Activated T-cell treated with anti-CD3 and anti-CD28 coated beads, Interleukin-2, amount 50 U/mL, for 48 hours (primary cell): ENCODE data around the gene PHETA1.

Experiments used
- DNase-seq, 2 experiments: peaks; one replicate each; pipeline ENCODE4 v3.0.0-alpha.2; 2020

The PHETA1 gene, protein sequence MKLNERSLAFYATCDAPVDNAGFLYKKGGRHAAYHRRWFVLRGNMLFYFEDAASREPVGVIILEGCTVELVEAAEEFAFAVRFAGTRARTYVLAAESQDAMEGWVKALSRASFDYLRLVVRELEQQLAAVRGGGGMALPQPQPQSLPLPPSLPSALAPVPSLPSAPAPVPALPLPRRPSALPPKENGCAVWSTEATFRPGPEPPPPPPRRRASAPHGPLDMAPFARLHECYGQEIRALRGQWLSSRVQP

GRCh38 chr12:111368788-111369495, at the start of gene PHETA1:
TSS of gene PHETA1 (minus strand) at chr12:111369095. CDS start at chr12:111363427, 5,668 bp downstream.
- peak; percentile 87 to 89 for DNase-seq

DNA sequence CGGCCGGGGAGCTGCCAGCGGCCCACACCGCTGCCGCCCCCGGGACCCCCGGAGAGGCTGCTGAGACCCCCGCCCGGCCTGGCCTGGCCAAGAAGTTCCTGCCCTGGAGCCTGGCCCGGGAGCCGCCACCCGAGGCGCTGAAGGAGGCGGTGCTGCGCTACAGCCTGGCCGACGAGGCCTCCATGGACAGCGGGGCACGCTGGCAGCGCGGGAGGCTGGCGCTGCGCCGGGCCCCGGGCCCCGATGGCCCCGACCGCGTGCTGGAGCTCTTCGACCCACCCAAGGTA, 49.6 kb upstream of the PHETA1 start:
- DNase-seq, result no peak

- no peak for DNase-seq
Measured at GRCh38 chr12:111417784-111418593, 49.1 kb upstream of the PHETA1 start.

- DNase-seq, result no peak
Measured at GRCh38 chr12:111417290-111417689, 48.4 kb upstream of the PHETA1 start.

- no peak for DNase-seq
Measured at GRCh38 chr12:111414711-111415252, 45.9 kb upstream of the PHETA1 start.

GRCh38 chr12:111413442-111414086, 44.7 kb upstream of the PHETA1 start:
- DNase-seq, result no peak

- no peak for DNase-seq
Measured at GRCh38 chr12:111412830-111413441, 44.0 kb upstream of the PHETA1 start.

GRCh38 chr12:111412007-111412829, 43.3 kb upstream of the PHETA1 start:
- DNase-seq, result no peak

GRCh38 chr12:111411185-111411764, 42.4 kb upstream of the PHETA1 start:
- DNase-seq, result no peak

DNA sequence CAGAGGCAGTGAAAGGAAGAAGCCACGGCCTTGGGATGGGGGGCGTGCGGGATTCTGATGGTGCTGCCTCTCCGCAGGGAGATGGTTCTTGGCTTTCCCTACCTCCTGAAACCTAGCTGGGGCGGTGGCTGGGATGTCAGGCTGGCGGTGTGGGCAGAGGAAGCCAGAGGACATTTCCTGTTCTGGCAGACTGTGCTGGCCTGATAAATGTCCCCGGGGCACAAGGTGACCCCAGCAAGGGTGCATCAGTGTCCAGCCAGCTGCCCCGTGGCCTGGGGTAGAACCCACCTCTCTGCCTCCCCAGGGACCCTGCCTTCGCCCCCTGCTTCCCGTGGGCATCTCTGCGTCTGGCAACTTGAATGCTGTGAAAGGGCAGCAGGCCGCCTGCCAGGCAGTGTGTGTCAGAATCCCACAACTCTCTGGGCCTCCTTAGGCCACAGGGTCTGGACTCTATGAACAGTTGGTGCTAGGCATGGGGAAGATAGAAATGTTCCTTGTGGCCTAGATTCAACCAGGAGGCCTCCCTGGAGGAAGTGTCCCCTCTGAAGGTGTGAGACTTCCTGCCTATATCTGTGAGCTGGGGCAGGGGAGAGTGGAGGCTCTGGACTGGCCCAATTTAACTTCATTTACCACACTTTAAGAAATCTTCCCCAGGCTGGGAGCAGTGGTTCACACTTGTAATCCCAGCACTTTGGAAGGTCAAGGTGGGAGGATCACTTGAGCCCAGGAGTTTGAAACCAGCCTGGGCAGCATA, 41.7 kb upstream of the PHETA1 start:
- no peak for DNase-seq

DNA sequence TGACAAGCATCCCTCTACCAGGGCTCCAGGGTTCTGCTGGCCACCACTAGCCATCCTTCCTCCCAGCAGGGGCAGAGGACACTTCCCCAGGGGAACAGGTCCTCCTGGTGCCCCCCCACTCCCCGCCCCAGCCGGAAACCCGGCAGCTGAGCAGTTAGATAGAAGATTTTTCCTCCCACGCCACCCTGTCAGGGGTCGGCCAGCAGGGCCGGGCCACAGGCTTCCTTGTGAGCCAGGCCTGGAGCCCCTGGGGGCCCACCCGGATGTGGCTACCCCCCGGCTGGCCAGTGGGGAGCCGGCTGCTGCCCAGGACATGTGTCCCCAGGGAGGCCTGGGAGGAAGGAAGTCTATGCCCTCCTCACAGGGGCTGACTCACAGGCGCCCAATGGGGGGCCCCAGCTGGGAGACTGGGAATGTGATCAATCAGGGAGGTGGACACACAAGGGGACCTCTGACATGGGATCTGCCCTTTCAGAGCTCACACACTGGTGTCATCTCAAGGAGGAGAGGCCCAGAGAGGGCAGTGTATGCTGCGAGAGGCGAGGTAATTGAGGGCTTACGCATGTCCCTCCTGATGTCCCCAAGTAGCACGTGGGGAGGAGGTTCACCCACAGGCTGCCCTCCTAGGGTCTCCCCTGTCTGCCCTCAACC, 41.0 kb upstream of the PHETA1 start:
- no peak for DNase-seq

GRCh38 chr12:111409403-111409779, 40.5 kb upstream of the PHETA1 start:
- no peak for DNase-seq

- DNase-seq, result no peak
Measured at GRCh38 chr12:111408686-111409402, 39.9 kb upstream of the PHETA1 start.

DNA sequence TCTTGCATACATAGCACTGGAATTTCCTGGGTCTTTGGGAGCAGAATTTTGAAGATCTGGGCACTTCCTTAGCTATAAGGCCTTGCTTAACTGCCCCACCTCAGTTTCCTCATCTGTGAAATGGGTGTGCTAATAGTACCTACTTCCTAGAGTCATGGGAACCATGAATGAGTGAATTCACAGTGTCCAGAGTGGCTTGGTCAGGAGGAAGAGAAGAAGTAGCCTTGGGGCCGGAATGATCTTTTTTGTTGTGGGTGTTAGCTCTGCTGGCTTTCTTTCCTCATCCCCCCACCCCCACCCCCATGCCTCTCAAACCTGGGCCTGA, 39.2 kb upstream of the PHETA1 start:
- DNase-seq, result no peak

DNA sequence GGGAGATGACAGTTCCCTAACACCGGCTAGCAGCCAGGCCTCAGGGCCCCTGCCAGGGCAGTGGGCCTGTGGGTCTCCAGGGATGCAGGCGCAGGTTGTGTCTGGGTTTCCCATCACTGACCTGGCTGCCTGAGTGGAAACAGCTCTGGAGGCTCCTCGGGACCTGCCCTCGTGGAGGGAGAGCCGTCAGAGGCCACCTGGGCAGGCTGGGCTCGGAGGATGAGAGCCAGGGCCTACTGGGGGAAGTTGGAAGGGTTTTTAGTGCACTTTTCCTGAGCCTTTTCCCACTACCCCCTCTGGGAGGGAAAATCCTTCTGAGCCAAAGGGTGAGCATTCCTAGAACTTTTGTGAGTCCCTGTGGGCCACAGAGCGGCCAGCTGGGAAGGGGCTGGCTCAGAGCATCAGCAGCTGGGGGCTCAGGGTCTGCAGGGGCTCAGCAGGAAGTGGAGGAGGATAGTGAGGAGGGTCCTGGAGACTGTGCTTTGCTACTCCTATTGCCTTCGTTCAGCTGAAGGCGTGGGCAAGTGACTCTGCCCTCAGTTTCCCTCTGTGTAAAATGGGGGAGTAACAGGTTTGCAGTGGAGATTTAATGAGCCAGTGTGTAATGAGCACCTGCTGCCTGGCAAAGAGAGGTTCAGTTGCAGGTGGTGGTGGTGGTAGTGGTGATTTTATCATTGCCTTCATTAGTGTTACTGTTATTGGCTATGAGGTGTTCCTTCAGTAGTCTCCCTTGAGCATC, 38.7 kb upstream of the PHETA1 start:
- no peak for DNase-seq

- peak; percentile 67 to 68 for DNase-seq
Measured at GRCh38 chr12:111406474-111407376, 37.8 kb upstream of the PHETA1 start.

DNA sequence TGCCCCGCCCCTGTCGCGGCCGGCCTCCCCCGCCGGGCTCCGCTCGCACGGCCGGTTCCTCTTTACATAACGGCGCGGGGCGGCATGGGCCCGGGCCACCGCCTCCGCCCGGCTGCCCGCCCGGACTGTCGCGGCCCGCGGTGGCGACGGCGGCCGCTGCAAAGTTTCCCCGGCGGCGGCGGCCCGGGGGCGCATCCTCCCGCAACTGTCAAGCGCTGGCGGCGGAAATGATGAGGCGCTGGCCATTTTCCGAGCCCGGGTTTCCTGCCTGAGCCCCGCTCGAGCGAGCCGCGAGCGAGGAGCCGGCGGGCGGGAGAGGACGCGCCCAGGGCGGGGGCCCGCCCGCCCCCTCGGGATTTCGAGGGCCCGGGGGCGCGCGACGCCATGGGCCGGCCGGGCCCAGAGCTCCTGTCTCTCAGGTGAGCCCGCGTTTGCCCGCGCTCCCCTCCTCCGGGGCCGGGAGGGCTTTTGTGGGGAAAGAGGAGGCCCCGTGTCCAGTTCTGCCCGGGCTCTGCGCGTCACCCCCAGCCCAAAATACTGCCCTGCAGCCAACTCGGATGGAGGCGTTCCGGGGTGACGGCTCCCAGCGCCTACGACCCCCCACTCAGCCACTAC, 37.1 kb upstream of the PHETA1 start, which contains the start of gene SH2B3:
SH2B3 (plus strand) TSS at position 65 of the 615 bp plus-strand sequence. CDS start 12,223 bp downstream, outside the sequence.
- DNase-seq, result peak in 1 of 2 experiments; percentile 82
